NCI-H2107 treated with DMSO at 0.1 percent for 48 hours (cell line): ENCODE data around the gene GALNTL6.

ENCODE experiments used
- DNase-seq: peaks from one replicate; lab custom pipeline; 2025; ENCODE audit not compliant: unreplicated experiment; lab: John Stamatoyannopoulos, UW

The GALNTL6 gene

DNA sequence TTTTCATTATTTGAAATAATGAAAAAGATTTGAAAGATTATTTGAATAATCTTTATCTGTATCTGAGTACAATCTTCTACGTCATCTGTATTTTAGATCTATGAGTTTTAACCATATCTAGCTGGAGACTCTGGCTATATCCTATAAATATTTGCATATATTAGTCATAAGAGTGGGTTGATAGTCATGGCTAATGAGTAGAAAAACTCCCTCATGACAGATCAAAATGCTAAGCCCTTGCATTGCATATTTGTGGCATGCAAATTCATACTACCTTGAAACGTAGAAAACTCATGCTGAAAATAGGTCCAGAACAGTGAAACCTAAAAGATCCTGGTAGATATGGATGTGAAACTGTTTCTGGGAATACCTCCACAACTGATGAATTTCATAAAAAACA, 291.3 kb downstream of the GALNTL6 start:
- DNase-seq, result no peak

DNA sequence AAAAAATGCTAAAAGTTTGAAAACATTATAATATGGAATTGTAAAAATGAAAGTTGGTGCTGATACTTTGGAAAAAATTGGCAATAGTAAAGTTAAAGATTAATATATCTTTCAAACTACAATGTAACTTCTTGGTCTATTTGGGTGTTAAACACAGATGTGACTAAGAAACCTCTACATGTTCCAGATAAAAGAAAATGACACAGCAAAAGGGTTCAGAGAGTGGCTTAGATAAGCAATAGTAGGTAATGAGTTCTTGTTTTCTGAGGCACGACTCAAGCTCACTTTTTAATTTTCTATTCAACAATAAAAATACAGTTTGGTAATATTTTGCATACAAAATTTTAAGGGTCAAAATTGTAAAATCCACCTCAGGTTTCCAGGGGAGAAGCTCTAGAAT, 292.7 kb downstream of the GALNTL6 start:
- no peak for DNase-seq

DNA sequence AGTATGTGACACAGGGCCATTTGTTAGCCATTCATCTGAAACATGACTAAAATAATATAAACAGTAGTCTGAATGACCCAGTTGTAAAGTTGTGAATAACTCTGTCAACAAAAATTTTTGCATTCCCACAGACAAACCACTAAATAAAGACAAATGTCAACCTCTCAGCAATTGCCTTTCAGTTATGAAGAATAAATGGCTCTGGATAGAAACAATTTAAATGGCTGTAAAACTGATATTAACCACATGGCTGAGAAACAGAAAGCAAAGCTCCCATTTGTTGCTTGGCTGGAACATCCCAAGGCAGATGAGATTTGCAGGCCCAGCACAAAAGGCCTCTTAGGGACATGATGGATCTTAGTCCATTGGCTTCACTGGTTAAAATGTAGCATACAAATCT, 296.3 kb downstream of the GALNTL6 start:
- no peak for DNase-seq

DNA sequence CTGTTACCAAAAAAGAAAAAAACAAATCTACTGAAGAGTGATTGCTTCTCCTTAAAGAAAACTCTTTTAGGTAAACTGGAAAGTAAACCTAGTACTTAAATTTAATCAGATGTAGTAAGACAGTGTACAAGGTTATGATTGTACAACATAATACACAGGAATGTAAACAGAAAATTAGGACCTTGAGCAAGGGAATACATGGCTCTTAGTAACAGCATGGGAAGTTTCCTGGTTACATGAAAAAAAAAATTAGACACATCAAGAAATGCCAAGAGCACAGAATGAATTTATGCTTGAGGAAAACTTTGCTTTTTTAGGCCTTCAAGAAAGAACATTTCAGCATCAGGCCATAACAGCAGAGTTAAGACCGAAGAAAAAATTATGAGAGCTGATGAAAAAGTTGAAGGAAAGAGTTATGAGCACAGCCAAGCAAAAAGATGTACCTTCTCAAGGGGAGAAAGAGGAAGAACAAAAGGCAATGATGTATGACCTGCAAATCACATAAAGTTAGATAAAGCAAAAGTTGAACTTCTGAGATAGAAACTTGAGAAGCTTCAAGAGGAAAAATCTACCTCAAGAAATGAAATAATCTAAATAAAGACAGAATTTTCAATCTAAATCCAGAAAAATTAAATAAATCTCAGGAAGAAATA, 311.6 kb downstream of the GALNTL6 start:
- no peak for DNase-seq

DNA sequence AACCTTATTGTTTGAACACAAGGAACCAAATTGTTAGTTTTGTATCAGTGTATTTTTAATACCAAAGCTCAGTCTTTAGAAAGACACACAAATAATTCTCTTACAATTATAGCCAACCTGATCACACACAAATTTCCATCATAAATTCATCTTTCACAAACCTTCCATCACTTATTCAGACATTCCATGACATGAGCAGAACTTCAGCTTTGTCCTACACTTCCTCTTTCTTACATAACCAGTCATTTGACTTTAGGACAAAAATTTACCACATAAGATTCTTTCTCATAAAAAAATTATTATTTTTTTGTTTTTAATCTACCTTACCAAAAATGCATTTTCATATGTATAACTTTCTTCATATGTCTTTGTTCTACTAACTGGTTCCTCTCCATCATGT, 312.2 kb downstream of the GALNTL6 start:
- no peak for DNase-seq

DNA sequence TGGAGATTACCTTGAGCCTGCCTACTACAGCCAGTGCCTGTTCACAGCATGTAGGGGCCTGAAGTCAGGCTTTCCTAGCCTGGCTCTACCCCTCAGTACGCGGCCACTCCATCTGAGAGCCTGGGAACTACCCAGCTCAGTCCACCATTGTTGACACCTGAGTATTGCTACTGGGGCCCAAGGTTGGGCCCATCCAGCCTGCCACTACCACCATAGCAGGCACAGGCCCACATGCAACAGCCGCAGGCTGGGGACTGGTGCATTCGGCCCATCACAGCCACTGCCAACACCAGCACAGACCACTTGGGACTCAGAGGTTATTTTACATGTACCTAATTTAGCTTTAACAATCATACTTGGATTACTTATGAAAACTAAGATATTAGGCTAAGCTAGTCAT, 314.0 kb downstream of the GALNTL6 start:
- no peak for DNase-seq

DNA sequence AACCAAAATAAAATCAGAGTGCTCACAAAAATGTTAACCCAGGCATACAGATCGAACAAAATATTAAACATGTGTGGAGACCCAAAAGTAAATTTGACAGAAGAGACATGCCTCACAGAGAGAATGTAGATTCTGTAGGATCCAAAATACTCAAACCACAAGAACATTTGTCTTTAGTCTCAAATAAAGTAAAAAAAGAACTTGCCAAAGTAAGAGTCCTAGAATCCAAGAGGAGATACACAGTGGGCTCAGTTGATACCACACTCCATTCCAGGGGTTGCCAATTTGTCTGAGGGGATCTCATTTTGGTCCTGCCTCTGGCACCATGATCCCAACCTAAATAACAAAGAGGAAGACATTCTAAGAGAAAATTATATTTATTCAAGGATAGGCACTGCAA, 316.4 kb downstream of the GALNTL6 start:
- DNase-seq, result no peak

DNA sequence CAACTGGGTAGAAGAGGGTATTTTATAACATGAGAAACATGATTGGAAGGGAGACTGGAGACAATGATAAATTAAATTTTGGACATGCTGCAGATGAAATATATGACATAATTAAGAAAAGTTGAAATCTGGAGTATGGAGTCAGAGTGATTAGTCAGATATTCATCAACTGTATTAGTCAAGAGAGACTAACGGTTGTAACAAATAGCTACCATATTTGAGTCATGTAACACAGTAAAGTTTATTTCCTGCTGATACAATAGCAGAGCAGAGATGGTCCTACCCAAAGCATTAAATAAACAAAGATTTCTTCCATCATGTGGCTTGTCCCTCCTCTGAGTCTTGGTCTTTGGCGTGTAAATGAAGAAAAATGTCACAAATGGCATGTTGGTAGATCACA, 321.3 kb downstream of the GALNTL6 start:
- DNase-seq, result no peak

DNA sequence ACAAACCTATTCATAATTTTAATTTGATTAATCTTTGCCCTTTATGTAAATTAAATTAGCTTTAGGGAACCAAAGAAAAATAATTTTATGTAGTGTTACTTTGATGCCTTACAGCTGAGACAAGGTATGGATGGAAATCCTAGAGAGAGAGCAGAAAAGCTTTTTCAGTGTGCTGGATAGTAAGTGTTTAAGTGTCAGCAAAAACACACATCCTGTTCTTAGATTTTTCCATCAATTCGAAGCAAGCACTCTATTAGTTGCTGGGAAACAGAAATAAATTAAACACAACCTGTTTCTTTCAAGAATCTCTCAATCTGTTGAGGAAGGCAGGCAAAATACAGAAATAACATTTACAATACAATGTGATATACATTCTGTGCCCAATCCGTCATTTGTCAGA, 327.8 kb downstream of the GALNTL6 start:
- DNase-seq, result no peak

DNA sequence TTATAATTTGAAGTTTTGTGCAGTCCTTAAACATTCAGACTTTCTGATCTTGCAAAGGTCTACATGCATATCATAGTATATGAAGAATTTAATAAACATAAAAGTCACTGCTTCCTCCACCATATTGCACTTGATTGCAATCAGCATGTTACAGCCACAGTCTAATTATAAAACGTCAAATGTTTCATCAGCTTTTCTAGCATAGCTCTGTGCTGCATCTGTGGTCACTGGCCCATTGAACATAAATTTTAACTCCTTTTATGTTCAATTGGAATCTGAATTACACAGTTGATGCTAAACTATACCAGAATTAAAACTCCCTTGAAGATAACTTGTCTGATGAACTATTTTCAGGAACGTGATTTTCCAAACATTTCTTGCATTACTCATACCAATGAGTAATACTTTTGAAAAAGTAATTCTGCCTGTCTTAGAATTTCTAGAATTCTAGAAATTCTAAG, 329.1 kb downstream of the GALNTL6 start:
- DNase-seq, result no peak

DNA sequence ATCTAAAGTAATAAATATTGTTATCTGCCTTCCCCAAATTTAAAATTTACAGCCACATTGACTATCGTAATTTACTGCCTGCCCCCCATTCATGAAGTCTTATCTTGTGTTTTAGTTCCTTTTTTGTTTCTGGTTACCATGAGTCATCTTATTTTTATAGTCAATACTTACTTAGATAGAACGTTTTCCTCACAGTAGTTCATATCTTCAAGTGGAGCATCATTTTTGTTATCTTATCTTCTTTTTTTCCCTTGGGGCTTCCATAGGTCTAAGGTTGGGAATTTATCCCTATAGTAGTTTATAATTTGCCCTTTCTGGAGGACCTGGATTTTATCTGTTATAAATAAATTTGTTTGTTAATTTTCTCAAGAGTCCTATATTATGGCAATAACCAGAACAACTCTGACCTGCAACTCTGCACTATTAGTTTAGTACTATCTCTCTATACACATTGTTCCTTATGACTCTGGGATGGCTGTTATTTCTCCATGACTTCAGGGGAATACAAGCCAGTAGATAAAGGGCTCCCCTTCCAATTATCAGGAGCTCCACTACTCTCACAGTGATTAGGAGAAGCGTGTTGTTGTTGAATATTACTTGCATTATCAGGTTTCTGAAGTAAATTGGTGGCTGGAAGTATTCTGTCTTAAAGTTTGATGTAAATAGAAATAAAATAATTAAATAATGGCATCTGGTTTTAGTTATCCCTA, 330.6 kb downstream of the GALNTL6 start:
- DNase-seq, result no peak

DNA sequence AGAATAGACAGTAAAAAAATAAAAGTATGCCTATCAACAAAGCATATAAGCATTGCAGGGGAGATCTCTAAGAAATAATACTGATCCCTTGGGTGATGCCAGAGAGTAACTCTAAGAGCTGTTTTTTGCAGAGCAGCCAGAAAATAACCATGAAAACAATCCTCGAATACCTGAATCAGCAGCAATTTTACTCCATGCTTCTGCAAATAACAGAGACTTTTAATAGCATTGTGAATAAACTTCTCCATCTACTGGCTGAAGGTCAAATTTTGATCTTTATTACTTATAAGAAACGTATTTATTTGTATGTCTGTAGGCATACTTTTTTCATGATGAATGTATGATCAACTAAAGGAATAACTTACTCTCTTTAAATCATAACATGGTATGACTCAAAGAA, 334.5 kb downstream of the GALNTL6 start:
- no peak for DNase-seq

DNA sequence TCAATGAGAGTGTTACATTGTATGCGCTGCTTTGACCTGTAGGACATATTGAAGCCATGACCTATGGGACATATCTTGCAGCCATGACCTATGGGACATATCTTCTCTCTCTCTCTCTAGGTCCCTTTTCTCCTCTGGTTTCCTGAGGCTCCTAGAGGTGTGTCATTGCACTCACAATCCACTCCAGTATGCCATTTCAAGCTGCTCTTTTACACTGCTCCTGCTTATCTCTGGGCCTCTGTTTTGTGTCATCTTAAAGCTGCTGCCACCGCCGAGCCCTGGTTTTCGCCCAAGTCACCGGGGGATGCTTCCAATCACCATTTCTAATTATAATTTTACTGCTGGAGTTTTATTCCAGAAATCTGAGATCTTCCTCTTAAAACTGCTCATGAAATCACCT, 336.1 kb downstream of the GALNTL6 start:
- DNase-seq, result no peak

DNA sequence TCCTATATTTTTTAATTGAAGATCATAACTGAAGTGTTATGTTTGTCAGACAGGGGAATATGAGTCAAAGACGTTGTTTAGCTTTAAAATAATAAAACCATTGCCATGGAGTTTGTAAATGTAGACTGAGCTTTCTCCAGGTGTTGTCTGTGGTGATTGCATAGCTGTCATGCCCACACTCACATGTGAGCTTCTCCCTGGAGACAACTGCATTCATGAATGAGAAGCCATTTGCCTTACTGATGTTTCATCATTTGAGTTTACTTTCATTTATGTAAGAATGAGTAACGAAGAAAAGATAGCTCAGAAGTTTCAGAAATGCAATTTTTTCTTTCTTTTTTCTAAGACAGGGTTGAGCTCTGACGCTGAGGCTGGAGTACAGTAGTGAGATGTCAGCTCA, 339.1 kb downstream of the GALNTL6 start:
- no peak for DNase-seq

DNA sequence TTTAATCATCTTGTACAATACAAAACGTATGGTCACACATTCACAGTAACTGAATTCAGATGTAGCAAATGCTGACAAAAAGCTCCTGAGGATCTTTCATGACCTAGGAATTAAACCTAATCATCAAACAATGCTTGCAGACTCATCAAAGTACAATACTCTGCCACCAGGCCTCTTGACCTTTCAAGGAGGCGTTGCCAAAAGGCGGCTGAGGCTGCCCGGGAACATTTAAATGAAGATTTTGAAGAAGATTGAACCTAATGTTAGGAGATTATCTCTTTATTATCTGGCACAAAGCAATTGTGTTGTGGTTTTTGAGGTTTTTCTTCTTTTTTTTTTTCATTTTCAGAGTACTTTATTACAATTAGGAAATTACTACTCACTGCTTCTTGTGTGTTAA, 340.5 kb downstream of the GALNTL6 start:
- DNase-seq, result no peak

DNA sequence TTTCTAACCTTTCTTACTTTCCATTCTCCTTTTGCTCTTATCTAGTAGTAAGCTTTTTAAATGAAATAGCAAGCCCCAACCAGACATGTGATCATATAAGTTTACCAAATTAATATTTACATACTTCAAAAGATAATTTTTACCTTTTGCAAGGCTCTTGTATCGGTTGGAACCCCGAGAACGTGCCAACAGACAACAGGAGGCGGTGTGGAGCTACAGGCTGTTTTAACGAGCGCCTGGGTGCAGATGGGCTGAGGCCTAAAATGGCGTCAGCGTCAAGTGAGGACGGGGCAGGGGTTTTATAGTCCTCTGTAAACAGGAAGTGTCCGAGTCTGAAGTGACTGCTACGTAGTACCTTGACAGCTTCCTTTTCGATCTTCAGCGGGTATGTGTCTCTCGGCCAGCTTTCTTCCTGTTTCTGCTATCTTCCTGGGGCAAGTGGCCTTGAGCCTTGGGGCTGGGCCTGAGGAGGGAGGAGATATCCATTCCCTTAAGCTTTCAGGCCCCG, 342.7 kb downstream of the GALNTL6 start:
- no peak for DNase-seq

DNA sequence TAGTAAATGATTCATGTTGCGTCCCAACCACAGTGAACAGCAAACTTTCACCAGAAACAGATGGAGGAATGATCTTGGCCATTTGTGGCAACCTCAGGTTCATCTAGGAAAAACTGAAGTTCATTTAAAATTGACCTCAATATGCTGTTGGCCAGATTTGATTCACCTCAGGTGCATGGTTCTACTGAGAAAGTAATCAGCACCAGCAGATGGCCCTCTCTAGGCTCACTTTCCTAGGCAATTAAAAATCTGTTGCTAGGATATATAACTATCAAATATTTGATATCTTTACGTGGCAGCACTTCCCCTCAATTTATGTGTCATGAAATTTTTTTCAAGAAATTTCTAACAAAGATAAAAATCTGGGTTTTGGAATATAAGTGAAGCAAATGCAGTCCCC, 344.7 kb downstream of the GALNTL6 start:
- DNase-seq, result no peak

DNA sequence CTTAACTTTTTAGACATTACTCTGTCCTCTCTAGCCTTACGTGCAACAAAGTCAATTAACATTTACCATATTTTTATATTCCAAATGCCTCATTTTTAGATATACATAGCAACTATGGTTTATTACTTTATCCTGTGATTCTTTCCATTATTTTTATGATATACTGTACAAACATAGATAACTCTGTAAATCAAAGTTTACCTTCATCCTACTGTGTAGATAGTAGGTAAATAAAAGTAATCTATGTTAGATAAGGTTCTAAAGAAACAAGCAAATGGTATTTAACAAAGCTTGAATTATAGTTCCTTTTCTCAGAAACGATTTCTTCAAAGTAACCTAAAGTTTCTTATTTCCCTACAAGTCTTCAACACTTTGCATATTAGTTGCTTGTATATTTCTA, 350.0 kb downstream of the GALNTL6 start:
- no peak for DNase-seq

DNA sequence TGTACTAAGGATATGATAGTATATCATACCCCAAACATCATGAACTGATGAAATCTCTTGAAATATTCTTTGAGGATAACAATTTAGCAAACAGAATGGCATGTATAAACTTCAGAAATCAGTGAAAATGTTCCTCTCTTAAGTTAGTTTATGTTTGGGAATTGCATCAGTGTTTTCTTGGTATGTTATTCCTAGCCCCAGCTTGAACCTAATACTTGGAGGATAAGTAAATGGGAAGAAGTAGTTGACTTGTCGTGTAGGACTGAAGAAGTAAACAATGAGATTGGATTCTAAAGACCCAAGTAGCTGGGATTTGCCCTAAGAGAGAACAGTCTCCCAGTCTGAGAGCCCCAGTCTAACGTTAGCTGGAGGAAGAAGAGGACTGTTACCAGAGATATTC, 355.7 kb downstream of the GALNTL6 start:
- no peak for DNase-seq

DNA sequence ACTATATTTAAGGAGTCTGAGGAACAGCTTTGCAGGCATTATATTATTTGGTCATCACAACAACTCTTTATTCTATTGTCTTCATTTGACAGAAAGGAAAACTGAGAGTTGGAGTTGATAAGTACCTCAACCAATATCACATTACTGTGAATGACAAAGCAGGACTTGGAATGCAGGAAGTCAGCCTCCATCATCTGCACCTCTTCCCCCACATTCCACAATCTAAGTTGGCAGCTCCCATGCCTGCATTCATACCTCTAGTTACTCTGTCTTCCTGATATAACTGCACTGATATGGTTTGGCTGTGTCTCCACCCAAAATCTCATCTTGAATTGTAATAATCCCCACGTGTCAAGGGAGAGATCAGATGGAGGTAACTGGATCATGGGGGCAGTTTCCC, 356.7 kb downstream of the GALNTL6 start:
- DNase-seq, result no peak

DNA sequence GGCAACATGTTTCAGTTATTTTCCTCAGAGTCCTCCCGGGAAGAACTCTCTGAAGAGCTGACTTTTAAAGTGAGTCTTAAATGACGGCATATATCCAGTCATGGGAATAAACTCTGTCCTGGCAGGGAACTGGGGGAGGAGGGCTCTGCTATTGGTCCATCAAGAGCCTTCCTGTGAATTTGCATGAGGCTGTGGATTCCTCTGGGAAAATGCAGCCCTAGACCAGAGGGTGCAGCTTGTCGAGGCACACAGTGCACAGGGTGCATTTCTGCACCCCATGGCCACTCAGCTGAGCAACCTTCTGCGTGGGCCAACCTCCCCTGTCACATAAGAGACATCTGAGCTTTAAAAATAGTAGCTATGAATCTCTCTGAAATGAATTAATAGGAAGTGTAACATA, 360.0 kb downstream of the GALNTL6 start:
- DNase-seq, result no peak

DNA sequence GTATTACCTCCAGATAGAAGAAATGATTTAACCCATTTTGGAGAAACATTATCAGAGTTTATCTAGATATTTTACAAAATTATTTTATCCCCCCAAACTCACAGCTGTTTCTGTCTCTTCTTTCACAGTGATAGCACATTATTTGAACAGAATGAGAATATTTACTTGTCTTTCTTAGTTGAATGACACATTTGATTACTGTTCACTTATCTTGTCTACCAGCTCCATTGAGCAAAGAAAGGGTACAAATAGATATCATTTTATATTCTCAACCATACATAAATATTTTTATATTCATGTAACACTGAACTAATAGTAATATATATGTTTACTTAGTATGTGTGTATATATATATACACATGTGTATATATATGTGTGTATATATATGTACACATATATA, 364.2 kb downstream of the GALNTL6 start:
- DNase-seq, result no peak
